Right kidney (tissue), 1 donor: ENCODE data around the gene RBCK1.
"Not testable (repeated sequence)": the region's sequence is repeated elsewhere in the genome, so short reads cannot be mapped to it uniquely, and the experiment has no call there.

Experiments used
- DNase-seq: peaks from one replicate; pipeline ENCODE4 v3.0.0-alpha.2; 2016

Gene RBCK1

GRCh38 chr20:373171-373890 lies 34.8 kb upstream of the RBCK1 start:
- no peak for DNase-seq

GRCh38 chr20:375265-375889 lies 32.7 kb upstream of the RBCK1 start:
- DNase-seq: no peak

GRCh38 chr20:376089-376488 lies 32.0 kb upstream of the RBCK1 start:
- no peak for DNase-seq

- DNase-seq: no peak
Observed at GRCh38 chr20:376750-377149, 31.3 kb upstream of the RBCK1 start.

GRCh38 chr20:377578-377977 lies 30.5 kb upstream of the RBCK1 start:
- DNase-seq: not testable (repeated sequence)

GRCh38 chr20:378961-379336 lies 29.1 kb upstream of the RBCK1 start:
- DNase-seq: no peak

- peak; percentile 69 for DNase-seq
Observed at GRCh38 chr20:380763-381580, 27.1 kb upstream of the RBCK1 start.

- DNase-seq: peak; percentile 58
Observed at GRCh38 chr20:381581-382290, 26.4 kb upstream of the RBCK1 start.

- DNase-seq: no peak
Observed at GRCh38 chr20:382291-383115, 25.6 kb upstream of the RBCK1 start.

- DNase-seq: no peak
Observed at GRCh38 chr20:383889-384288, 24.2 kb upstream of the RBCK1 start.

GRCh38 chr20:384723-385122 lies 23.4 kb upstream of the RBCK1 start:
- DNase-seq: no peak

GRCh38 chr20:385448-385847 lies 22.7 kb upstream of the RBCK1 start:
- DNase-seq: no peak

- DNase-seq: not testable (repeated sequence)
Observed at GRCh38 chr20:386634-387033, 21.5 kb upstream of the RBCK1 start.

GRCh38 chr20:387520-387919 lies 20.6 kb upstream of the RBCK1 start:
- DNase-seq: no peak

- no peak for DNase-seq
Observed at GRCh38 chr20:388034-388994, 19.8 kb upstream of the RBCK1 start.

- DNase-seq: no peak
Observed at GRCh38 chr20:389220-389619, 18.9 kb upstream of the RBCK1 start.

- no peak for DNase-seq
Observed at GRCh38 chr20:391041-391711, 16.9 kb upstream of the RBCK1 start.

GRCh38 chr20:393296-393695 lies 14.8 kb upstream of the RBCK1 start:
- DNase-seq: not testable (repeated sequence)

GRCh38 chr20:396252-396618 lies 11.9 kb upstream of the RBCK1 start:
- DNase-seq: no peak
